Gastroesophageal sphincter (tissue), 3 donors: Measurements from ENCODE around the gene SLC6A2.

Experiments used
- CTCF ChIP-seq, 4 experiments: fragments of 200-600 bp in 2 of 4; fragments of 450-650 bp in 2 of 4; sonication (generic) in 1 of 4; IDR thresholded peaks; one replicate each; pipeline ENCODE4 v1.5.1; 2017 to 2019; ENCODE audit warnings: antibody characterized with exemption in 4 of 4, mild to moderate bottlenecking in 2 of 4, moderate library complexity in 2 of 4
- EP300 ChIP-seq: sonication (generic); formaldehyde crosslinking; IDR thresholded peaks from one replicate; pipeline ENCODE4 v1.6.1; 2017; ENCODE audit warnings: antibody characterized with exemption, mild to moderate bottlenecking
- POLR2A ChIP-seq, 2 donors: fragments of 450-650 bp; IDR thresholded peaks; one replicate each; pipeline ENCODE4 v1.6.1; 2017; ENCODE audit warnings: antibody characterized with exemption in 2 of 2, mild to moderate bottlenecking in 2 of 2, moderate library complexity in 1 of 2

GRCh38 chr16:55663765-55664677 lies 8.2 kb downstream of the SLC6A2 start:
- no peak for TF ChIP-seq CTCF (IDR thresholded peaks at IDR 0.05)
- no peak for TF ChIP-seq POLR2A (IDR thresholded peaks at IDR 0.05)
- no peak for TF ChIP-seq EP300
